NCI-H128 (cell line): ENCODE data around the gene TUBB4B.
A peak's percentile ranks its signal among the peaks of the same experiment; 100 is the strongest.
"Not testable (repeated sequence)": the region's sequence is repeated elsewhere in the genome, so short reads cannot be mapped to it uniquely, and the experiment has no call there.

Experiments used
- DNase-seq: peaks from one replicate; lab custom pipeline; 2025; ENCODE audit not compliant: unreplicated experiment; lab: John Stamatoyannopoulos, UW

The TUBB4B gene

DNA sequence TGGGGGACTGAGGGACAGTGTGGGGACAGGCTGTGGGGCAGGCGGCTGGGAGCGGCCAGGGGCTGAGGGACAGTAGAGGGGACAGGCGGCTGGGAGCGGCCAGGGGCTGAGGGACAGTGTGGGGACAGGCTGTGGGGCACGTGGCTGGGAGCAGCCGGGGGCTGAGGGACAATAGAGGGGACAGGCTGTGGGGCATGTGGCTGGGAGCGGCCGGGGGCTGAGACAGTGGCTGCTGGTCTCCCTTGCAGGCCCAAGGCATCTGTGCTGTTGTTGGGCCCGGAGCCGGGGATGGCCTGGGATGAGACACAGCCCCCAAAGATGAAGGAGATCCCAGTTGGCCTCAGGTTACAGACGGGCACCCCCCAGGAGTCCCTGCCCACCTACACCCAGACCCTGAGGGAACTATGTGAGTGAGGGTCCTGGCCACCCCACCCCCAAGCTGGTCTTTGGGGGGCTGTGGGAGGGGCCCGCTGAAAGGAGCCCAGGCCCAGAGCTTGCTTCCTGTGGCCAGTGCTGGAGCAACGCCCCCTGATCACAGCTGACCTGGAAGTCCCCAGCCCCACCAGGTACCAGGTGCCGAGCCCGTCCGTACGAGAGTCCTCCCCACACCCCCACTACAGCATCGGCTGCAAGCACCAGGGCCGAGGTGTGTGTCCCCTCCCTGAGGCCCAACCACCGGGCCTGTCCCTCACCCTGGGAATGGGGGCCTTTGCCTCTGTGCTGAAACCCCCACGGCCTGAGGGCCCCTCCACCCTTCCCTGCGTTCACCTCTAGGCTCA is 10.6 kb downstream of the TUBB4B start:
- no peak for DNase-seq

- DNase-seq: peak; percentile 43
These were observed 11.7 kb downstream of the TUBB4B start for GRCh38 chr9:137252555-137253506.

GRCh38 chr9:137253717-137254623 is 12.9 kb downstream of the TUBB4B start:
- no peak for DNase-seq

GRCh38 chr9:137254624-137255447 is 13.7 kb downstream of the TUBB4B start, which contains the start of gene NELFB:
Gene NELFB, plus strand, starts transcription at chr9:137255327.
- DNase-seq: peak; percentile 85

DNA sequence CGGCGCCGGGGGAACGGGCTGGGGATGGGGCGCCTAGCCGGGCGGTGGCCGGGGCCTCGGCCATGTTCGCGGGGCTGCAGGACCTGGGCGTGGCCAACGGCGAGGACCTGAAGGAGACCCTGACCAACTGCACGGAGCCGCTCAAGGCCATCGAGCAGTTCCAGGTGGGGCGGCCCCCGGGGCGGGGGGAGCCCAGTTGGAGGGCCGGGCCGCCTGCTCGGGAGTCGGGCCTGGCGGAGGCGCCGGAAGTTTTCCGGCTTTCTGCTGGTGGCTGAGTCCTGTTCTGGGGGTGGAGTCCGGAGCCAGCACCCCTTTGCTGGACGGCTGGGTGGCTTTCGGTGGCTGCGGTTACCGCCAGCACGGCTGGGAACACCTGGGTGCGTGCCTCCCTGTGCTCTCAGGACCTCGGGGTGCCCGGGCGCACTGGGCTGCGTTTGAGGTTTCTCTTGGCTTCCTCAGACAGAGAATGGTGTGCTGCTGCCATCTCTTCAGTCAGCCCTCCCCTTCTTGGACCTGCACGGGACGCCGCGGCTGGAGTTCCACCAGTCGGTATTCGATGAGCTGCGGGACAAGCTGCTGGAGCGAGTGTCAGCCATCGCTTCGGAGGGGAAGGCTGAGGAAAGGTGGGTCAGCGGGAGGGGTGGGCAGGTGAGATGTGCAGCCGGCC is 14.5 kb downstream of the TUBB4B start:
- DNase-seq: no peak

- no peak for DNase-seq
These were observed 15.3 kb downstream of the TUBB4B start for GRCh38 chr9:137256362-137256761.

- no peak for DNase-seq
These were observed 15.8 kb downstream of the TUBB4B start for GRCh38 chr9:137256856-137257255.

DNA sequence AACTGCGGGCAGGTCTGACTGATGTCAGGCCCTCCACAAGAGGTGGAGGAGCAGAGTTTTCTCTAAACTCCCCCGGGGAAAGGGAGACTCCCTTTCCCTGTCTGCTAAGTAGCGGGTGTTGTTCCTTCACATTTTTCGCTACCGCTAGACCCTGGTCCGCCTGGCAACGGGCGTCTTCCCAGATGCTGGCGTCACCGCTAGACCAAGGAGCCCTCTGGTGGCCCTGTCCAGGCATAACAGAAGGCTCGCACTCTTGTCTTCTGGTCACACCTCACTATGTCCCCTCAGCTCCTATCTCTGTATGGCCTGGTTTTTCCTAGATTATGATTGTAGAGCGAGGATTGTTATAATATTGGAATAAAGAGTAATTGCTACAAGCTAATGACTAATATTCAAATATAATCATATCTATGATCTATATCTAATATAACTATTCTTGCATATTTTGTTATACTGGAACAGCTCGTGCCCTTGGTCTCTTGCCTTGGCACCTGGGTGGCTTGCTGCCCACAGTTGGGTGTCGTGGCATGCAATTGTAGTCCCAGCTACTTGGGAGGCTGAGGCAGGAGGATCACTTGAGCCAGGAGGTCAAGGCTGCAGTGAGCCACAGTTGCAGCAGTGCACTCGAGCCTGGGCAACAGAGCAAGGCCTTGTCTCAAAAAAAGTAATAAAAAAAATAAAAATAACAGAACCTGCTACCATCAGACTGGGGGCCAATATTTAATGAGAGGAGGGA is 21.3 kb downstream of the TUBB4B start:
- DNase-seq: not testable (repeated sequence)

DNA sequence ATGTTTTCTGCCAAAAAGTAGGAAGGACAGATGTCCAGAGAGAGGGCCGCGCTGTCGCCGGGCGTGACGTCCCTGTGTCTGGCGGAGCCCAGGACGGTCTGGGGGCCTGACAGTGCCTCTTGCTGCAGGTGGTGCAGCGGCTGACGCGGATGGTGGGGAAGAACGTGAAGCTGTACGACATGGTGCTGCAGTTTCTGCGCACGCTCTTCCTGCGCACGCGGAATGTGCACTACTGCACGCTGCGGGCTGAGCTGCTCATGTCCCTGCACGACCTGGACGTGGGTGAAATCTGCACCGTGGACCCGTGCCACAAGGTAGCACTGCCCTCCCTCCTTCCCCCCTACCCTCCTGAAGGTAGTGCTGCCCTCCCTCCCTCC is 21.8 kb downstream of the TUBB4B start:
- no peak for DNase-seq

GRCh38 chr9:137263506-137263905 is 22.4 kb downstream of the TUBB4B start:
- no peak for DNase-seq

DNA sequence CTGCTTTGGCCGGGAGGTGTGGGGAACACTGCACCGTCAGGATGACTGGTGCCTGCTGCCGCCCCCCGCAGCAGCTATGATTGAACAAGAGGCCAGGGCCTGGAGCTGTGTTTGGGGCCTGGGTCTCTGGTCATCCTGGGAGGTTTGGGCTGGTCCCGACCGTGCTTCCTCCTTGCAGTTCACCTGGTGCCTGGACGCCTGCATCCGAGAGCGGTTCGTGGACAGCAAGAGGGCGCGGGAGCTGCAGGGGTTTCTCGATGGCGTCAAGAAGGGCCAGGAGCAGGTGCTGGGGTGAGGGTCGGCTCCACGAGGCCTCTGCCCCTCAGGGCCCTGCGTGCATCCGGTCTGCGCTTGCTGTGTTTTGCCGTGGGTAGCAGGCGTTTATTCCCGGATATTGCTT is 23.0 kb downstream of the TUBB4B start:
- DNase-seq: no peak

DNA sequence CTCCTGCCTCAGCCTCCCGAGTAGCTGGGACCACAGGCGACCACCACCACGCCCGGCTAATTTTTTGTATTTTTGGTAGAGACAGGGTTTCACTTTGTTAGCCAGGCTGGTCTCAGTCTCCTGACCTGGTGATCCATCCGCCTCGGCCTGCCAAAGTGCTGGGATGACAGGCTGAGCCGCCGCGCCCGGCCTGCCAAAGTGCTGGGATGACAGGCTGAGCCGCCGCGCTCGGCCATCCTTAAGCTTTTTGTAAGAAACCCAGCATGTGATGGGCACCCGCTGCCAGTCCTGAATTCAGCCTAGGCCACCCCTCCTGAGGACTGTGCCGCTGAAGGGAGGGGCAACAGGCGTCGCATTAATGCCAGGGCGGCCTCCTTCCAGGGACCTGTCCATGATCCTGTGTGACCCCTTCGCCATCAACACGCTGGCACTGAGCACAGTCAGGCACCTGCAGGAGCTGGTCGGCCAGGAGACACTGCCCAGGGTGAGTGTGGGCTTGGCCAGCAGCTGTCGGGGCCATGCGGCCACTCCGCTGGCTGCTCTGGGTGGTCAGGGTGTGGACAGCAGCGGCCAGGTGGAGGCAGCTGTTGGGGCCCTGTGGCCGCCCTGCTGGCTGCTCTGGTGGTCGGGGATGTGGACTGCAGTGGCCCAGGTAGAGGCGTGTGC is 24.5 kb downstream of the TUBB4B start:
- DNase-seq: no peak

GRCh38 chr9:137266162-137266527 is 25.1 kb downstream of the TUBB4B start:
- no peak for DNase-seq

DNA sequence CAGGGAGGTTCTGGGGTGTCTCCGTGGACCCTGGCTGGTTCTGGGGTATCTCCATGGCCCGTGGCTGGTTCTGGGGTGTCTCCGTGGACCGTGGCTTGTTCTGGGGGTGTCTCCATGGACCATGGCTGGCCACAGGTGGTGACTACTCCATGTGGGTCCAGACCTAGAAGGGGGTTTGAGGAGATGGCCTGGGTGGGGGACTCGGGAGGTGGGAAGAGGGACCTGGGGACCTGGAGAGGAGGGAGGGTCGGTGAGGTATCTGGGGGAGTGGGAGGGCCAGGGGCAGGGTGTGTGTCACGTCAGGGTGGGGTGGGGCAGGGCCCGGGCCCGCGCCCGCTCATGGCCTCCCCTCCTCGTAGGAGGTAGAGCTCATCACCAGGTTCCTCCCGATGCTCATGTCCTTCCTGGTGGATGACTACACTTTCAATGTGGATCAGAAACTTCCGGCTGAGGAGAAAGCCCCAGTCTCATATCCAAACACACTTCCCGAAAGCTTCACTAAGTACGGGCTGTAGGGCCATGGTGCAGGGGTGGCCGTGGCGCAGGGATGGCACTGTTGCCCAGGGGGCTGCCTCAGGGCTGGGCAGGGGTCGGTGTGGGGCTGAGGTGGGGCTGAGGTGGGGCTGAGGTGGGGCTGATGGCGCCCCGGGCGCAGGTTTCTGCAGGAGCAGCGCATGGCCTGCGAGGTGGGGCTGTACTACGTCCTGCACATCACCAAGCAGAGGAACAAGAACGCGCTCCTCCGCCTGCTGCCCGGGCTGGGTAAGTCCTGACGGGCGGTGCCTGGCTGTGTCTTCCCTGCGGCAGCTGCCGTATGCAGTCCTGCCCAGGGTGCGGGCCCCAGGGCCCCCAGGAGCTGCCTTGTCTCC is 25.7 kb downstream of the TUBB4B start:
- DNase-seq: no peak

- DNase-seq: no peak
These were observed 26.9 kb downstream of the TUBB4B start for GRCh38 chr9:137267933-137268355.

GRCh38 chr9:137268538-137269201 is 27.6 kb downstream of the TUBB4B start:
- DNase-seq: no peak

GRCh38 chr9:137269231-137269772 is 28.2 kb downstream of the TUBB4B start:
- no peak for DNase-seq
